HG02885 (cell line): ENCODE measurements around the gene MUC4.
"Not testable (repeated sequence)": the region's sequence is repeated elsewhere in the genome, so short reads cannot be mapped to it uniquely, and the experiment has no call there.

ENCODE experiments used
- ATAC-seq: cut with Tn5 transposase; IDR thresholded peaks from one replicate; pipeline ENCODE4 v1.9.1; 2021; ENCODE audit warnings: mild to moderate bottlenecking; ENCODE audit not compliant: unreplicated experiment, poor library complexity

Gene MUC4

GRCh38 chr3:195836476-195837135, 24.9 kb upstream of the MUC4 start:
- no peak for ATAC-seq

GRCh38 chr3:195835791-195836190, 24.1 kb upstream of the MUC4 start:
- no peak for ATAC-seq

GRCh38 chr3:195834675-195835583, 23.2 kb upstream of the MUC4 start:
- ATAC-seq, result no peak

- no peak for ATAC-seq
These were observed 18.1 kb upstream of the MUC4 start for GRCh38 chr3:195829897-195830254.

- ATAC-seq, result no peak
These were observed 17.0 kb upstream of the MUC4 start for GRCh38 chr3:195828762-195829161.

GRCh38 chr3:195825857-195826804, 14.4 kb upstream of the MUC4 start:
- ATAC-seq, result no peak

- ATAC-seq, result no peak
These were observed 13.5 kb upstream of the MUC4 start for GRCh38 chr3:195825191-195825588.

GRCh38 chr3:195824425-195825190, 12.9 kb upstream of the MUC4 start:
- not testable (repeated sequence) for ATAC-seq

GRCh38 chr3:195823999-195824398, 12.3 kb upstream of the MUC4 start:
- ATAC-seq, result no peak

GRCh38 chr3:195823280-195823679, 11.6 kb upstream of the MUC4 start:
- no peak for ATAC-seq

- no peak for ATAC-seq
These were observed 10.5 kb upstream of the MUC4 start for GRCh38 chr3:195822131-195822696.

- no peak for ATAC-seq
These were observed 9.8 kb upstream of the MUC4 start for GRCh38 chr3:195821403-195822130.

GRCh38 chr3:195820901-195821300, 9.2 kb upstream of the MUC4 start:
- no peak for ATAC-seq

- no peak for ATAC-seq
These were observed 8.5 kb upstream of the MUC4 start for GRCh38 chr3:195820186-195820585.

- ATAC-seq, result no peak
These were observed 6.6 kb upstream of the MUC4 start for GRCh38 chr3:195818301-195818700.

- ATAC-seq, result no peak
These were observed 5.9 kb upstream of the MUC4 start for GRCh38 chr3:195817578-195818135.

GRCh38 chr3:195816276-195816913, 4.7 kb upstream of the MUC4 start:
- ATAC-seq, result not testable (repeated sequence)

- no peak for ATAC-seq
These were observed 3.5 kb upstream of the MUC4 start for GRCh38 chr3:195815169-195815771.
